NCI-H82 (cell line): ENCODE results near the gene DNAH14.
"Not testable (repeated sequence)": the region's sequence is repeated elsewhere in the genome, so short reads cannot be mapped to it uniquely, and the experiment has no call there.

Source experiments
- DNase-seq: peaks from one replicate; lab custom pipeline; 2025; lab: John Stamatoyannopoulos, UW

The DNAH14 gene

DNA sequence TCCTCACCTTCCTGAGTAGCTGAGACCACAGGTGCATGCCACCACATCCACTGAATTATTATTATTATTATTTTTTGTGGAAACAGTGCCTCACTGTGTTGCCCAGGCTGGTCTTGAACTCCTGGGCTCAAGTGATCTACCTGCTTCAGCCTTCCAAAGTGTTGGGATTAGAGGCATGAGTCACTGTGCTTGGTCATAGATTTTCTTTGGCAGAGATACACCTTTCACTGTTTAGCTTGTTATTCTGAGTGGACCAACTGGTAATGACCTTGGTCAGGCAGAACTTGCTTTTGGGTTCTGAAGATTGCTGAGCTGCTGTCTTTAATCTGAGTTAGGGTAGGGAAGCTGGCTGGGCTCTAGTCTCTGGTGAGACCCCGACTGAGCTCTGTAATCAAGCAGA lies 66.8 kb downstream of the DNAH14 start:
- DNase-seq = no peak

DNA sequence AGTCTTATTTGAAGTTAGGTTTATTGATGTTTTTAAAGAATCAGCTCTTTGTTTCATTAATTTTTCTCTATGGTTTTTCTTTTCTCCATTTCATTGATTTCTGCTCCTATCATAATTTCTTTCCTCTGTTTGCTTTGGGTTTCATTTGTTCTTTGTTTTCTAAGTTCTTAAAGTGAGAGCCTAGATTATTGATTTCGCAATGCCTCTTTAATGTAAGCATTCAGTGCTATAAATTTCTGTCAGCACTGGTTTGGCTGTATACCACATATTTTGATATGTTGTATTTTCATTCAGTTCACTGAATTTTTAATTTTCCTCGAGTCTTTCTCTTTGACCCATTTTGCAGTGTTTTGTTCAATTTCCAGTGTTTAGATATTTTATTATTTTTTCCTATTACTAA lies 68.7 kb downstream of the DNAH14 start:
- no peak for DNase-seq

- DNase-seq = peak; percentile 16
Measured at GRCh38 chr1:225004396-225004795, 74.9 kb downstream of the DNAH14 start.

DNA sequence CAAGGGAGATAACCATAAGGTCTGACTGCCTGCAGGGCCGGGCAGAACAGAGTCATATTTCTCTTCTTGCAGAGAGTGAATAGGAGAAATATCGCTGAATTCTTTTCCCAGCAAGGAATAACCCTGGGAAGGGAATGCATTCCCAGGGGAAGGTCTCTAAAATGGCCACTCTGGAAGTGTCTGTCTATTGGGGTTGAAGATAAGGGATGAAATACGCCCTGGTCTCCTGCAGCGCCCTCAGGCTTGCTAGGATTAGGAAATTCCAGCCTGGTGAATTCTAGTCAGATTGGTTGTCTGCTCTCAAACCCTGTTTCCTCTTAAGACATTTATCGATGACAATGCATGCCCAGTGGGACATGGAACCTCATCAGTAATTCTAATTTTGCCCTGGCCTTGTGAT lies 76.9 kb downstream of the DNAH14 start:
- DNase-seq = peak; percentile 7

- not testable (repeated sequence) for DNase-seq
Measured at GRCh38 chr1:225008050-225008449, 78.6 kb downstream of the DNAH14 start.

- no peak for DNase-seq
Measured at GRCh38 chr1:225021037-225021436, 91.6 kb downstream of the DNAH14 start.

- DNase-seq = no peak
Measured at GRCh38 chr1:225026701-225027100, 97.2 kb downstream of the DNAH14 start.

GRCh38 chr1:225036441-225036840 lies 107.0 kb downstream of the DNAH14 start:
- not testable (repeated sequence) for DNase-seq

DNA sequence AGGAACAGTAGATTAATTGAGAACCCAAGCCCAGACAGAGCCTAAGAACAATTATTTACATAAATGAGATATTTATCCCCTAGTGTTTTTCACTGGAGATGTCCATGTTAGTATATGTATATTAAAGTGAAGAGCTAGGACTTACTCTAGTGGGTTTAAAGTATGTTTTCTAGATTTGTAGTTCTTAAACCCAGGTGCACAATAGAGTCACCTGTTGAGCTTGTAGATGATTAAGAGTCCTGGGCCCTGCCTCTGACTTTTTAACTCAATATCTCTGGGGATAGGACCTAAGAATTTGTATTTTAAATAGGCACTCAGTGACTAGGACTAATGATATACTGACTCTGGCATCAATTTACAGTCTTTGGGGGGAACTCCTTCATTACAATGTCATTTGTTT lies 112.8 kb downstream of the DNAH14 start:
- no peak for DNase-seq

DNA sequence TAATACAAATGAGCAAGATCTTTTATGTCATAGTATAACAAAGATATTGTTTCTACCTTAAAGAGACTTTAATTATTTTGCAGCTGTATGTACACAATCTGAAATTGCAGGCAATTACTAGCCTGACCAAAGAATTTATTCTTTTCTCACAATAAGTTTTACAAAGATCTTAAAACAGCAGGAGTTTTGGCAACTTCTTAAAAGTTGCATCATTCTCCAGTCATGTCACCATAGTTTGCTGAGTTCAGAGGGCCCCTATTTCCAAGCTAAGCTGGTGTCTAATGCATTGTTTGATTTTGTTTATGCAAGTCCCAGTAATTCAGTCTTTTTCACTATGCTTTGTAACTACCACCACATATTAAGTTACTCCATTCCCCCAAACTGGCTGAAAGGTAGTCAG lies 114.8 kb downstream of the DNAH14 start:
- no peak for DNase-seq

- no peak for DNase-seq
Measured at GRCh38 chr1:225049594-225049993, 120.1 kb downstream of the DNAH14 start.

- no peak for DNase-seq
Measured at GRCh38 chr1:225063722-225064121, 134.2 kb downstream of the DNAH14 start.

DNA sequence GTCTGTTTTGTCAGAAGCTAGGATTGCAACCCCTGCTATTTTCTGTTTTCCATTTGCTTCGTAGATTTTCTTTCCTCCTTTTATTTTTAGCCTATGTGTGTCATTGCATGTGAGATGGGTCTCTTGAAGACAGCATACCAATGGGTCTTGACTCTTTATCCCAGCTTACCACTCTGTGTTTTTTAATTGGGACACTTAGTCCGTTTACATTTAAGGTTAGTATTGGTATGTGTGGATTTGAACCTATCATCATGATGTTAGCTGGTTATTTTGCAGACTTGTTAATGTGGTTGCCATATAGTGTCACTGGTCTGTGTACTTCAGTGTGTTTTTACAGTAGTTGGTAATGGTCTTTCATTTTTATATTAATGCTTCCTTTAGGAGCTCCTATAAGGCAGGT lies 141.5 kb downstream of the DNAH14 start:
- DNase-seq = no peak

DNA sequence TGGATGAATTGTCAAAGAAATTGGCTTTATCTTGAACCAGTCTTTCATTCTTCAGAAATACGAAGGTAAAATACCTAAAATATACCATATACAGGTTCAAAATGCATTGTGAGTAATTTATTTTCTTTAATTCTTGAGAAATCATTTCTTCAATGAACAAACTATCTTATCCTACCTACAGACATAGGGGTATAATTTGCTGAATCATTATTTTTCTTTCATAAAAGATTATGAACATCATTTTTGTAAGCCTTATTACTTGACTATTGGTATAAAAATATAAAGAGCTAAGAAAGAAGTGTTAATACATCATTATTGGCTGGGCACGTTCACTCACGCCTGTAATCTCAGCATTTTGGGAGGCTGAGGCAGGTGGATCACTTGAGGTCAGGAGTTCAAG lies 167.7 kb downstream of the DNAH14 start:
- DNase-seq = no peak

- no peak for DNase-seq
Measured at GRCh38 chr1:225111000-225111399, 181.5 kb downstream of the DNAH14 start.

- no peak for DNase-seq
Measured at GRCh38 chr1:225113265-225113664, 183.8 kb downstream of the DNAH14 start.

DNA sequence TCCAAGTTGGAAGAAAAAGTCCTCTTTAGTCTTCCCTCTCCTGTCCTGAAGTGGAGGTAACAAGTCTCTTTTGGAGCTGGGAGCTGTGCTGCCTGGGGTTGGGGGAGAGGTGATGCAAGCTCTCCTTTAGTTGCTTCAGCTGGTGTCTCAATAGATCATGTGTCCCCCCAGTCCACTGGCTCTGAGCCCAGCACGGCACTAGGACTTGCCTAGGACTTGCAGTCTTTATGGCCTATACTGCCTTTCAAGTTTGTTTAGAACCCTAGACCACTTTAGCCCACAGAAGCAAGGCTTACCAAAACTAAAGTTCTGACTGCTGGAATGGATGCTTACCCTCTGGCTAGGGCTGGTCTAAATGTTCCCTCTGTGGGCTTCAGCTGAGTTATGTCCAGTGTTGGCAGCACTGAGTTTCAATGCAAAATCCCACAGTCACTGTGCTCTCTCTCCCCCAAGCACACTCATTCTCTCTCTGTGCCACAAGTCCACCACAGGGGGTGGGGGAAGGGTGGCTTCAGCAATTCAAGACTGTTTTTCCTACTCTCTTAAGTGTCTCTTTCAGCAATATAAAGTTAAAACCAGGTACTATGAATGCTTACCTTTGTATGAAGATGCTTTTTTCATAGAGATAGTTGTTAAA lies 185.0 kb downstream of the DNAH14 start:
- no peak for DNase-seq

DNA sequence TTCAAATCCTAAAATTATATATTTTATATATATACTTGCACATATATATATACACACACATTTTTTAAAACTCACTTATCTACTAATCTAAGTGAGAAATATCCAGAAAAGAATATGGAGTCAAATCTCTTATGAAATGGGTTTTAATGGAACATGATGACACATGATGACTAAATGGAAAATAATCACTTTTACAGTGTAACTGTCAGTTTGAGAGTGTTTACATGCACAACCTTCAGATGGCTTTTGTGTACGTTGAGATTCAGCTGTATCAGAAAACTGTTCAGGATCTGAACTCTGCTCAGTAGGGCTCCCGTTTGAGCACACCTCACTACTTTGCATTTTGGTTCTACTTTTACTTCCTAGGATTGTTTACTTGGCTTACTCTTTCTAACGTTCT lies 189.8 kb downstream of the DNAH14 start:
- DNase-seq = no peak

- no peak for DNase-seq
Measured at GRCh38 chr1:225121095-225121494, 191.6 kb downstream of the DNAH14 start.

DNA sequence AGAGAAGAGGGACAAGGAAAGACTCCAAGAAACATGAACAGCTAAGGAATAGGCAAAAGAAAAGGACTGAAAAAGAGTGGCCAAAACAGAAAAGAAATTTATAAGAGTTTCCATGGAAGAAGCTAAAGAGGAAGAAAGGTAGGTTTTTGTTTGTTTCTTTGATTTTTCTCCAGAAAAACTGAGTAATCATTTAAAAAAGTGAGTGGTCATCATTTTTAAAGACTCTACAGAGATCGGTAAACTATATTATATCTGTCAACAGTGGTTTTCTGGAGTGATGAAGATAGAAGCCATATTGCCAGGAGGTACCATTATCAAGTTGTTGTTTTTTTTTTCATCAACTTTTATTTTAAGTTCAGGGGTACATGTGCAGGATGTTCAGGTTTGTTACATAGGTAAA lies 202.4 kb downstream of the DNAH14 start:
- no peak for DNase-seq

DNA sequence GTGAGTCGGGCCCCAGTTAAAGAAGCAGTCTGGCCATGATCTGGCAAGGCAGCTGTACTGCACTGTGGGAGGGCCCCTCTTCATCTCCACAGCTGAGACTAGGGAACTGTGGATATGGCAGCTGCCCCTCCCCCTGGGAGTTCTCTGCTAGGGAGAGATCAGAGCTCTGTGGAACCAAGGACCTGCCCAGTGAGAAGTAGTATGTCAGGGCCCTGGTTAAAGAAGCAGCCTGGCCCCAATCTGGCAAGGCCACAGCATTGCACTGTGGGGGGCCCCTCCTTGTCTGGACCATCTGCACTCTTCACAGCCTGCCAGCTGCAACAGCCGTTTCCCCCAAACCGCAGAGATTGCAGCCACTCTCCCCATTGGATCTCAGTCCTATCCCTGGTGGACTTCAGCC lies 208.5 kb downstream of the DNAH14 start:
- DNase-seq = peak; percentile 42

DNA sequence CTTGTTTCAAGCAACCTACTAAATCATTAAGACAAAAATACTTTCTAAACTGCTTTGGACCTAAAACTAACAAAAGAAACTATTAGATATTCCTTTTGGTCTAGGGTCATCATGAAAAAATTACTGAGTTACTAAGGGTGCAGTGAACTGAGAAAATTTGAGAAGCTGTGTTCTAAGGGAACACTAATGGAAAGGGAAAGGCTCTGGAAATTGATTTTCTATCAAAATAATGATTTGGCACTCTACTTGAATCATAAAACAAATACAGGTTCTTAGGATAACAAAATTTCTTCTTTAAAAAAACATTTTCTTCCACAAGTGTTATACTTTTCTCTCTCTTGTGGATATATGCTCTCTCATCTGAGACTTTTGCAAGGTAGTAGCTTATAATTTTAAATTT lies 213.5 kb downstream of the DNAH14 start:
- no peak for DNase-seq

DNA sequence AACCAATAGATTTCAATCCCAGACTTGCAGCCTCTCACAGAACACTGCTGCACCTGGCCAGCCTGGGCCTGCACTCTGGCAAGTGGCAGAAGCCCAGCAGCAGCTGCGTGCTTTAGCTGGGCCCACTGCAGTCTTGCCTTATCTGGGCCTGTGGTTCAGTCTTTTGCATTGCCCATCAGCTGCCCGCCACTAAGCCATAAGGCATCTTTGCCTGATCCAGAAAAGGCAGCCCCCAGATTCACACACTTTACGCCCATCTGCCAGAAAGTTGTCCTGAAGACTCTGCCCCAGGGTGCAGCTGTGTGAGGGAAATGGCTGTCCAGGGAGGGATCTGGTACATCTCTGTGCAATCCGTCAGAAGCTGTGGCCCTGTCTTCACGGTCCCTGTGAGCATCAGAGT lies 217.0 kb downstream of the DNAH14 start:
- no peak for DNase-seq

GRCh38 chr1:225147791-225148190 lies 218.3 kb downstream of the DNAH14 start:
- DNase-seq = not testable (repeated sequence)

- DNase-seq = no peak
Measured at GRCh38 chr1:225152061-225152460, 222.6 kb downstream of the DNAH14 start.
